ENCODE results near the gene PPP1R3F. TPM values are rescaled to one million over a fixed set of nuclear protein-coding genes. Genes with fewer than 3 reads are reported as not detected.

Gene PPP1R3F
- total RNA-seq, 1 experiment from 2014 or later = 7.3 TPM

DNA sequence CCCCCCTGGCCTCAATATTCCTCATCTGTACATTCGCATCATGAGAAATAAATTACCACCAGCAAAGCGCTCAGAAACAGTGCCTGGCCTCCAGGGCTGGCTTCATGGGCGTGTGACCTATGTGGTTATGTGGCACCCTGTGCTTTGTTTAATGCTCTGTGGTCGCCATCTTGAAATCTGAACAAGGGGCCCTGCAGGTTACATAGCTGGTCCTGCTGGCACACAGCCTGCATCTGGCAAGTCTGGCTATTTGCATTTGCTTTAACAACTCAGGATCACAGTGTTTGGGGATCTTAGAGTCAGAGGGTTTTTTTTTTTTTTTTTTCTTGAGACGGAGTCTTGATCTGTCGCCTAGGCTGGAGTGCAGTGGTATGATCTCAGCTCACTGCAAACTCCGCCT lies 15.0 kb upstream of the PPP1R3F start:
- Mint-ChIP-seq H3K27me3 (ENCODE audit: low read depth) (peaks cover 6% of the 10 kb centered on the region), H3K27ac (no peak overlapping the region), H3K4me1 (peaks cover 8 to 9% of the 10 kb centered on the region in 2 experiments), H3K36me3 (ENCODE audit: insufficient read depth in 1 of 3, low read depth in 3 of 3) (peaks cover 7 to 22% (median 14%) of the 10 kb centered on the region in 3 experiments), H3K4me3 (no peak overlapping the region), H3K9me3 (peaks cover 72 to 74% of the 10 kb centered on the region in 2 experiments)
- no peaks in the 10 kb centered on the region for H3K79me1 ChIP-seq (ENCODE audit: insufficient read depth, low read depth, low read length, poor library complexity, severe bottlenecking)
- no peak overlapping the region for H3K18ac ChIP-seq (ENCODE audit: insufficient read length, low read depth, low read length)
- no peak overlapping the region for H2BK120ac ChIP-seq (ENCODE audit: low read depth, low read length, poor library complexity, severe bottlenecking)
- H3K23ac ChIP-seq (ENCODE audit: insufficient read length, low read depth, low read length) = no peak overlapping the region
- no peak overlapping the region for H3K9ac ChIP-seq (ENCODE audit: extremely low read depth, insufficient read length, low read length)
- TF ChIP-seq, protein P1, sequence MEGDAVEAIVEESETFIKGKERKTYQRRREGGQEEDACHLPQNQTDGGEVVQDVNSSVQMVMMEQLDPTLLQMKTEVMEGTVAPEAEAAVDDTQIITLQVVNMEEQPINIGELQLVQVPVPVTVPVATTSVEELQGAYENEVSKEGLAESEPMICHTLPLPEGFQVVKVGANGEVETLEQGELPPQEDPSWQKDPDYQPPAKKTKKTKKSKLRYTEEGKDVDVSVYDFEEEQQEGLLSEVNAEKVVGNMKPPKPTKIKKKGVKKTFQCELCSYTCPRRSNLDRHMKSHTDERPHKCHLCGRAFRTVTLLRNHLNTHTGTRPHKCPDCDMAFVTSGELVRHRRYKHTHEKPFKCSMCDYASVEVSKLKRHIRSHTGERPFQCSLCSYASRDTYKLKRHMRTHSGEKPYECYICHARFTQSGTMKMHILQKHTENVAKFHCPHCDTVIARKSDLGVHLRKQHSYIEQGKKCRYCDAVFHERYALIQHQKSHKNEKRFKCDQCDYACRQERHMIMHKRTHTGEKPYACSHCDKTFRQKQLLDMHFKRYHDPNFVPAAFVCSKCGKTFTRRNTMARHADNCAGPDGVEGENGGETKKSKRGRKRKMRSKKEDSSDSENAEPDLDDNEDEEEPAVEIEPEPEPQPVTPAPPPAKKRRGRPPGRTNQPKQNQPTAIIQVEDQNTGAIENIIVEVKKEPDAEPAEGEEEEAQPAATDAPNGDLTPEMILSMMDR (conservative IDR thresholded peaks at IDR 0.05) = no peak
- H4K5ac ChIP-seq (ENCODE audit: insufficient read length, low read depth, low read length) = no peak overlapping the region
- no peaks in the 10 kb centered on the region for H3K23me2 ChIP-seq (ENCODE audit: insufficient read length, low read depth, low read length, poor library complexity, severe bottlenecking)
- no peak overlapping the region for H3K56ac ChIP-seq (ENCODE audit: insufficient read length, low read depth, low read length)
- H3T11ph ChIP-seq (ENCODE audit: low read length) = no peak overlapping the region
- no peak overlapping the region for H3K4ac ChIP-seq (ENCODE audit: low read depth, low read length)
- H3K27ac ChIP-seq (ENCODE audit: insufficient read length, low read depth, low read length) = no peak overlapping the region
- DNase-seq = no peak
- no peaks in the 10 kb centered on the region for H4K20me1 ChIP-seq (ENCODE audit: control insufficient read depth, insufficient read depth, insufficient read length)
- no peak overlapping the region for H2BK12ac ChIP-seq (ENCODE audit: insufficient read length, low read depth, low read length)
- H3K9me3 ChIP-seq (ENCODE audit: control insufficient read depth, low read depth, low read length) = peaks cover 25% of the 10 kb centered on the region
- H2BK20ac ChIP-seq (ENCODE audit: low read depth, low read length, poor library complexity, severe bottlenecking) = no peak overlapping the region
- H2BK15ac ChIP-seq (ENCODE audit: low read depth, low read length) = no peak overlapping the region
- no peak overlapping the region for H4K8ac ChIP-seq (replicated peaks; ENCODE audit: insufficient read length, low read depth, low read length)
- H3K4me2 ChIP-seq (ENCODE audit: insufficient read depth, insufficient read length, low read length) = no peak overlapping the region
- no peaks in the 10 kb centered on the region for H3K27me3 ChIP-seq (ENCODE audit: insufficient read depth, low read length)
- no CpG with 5 or more reads among the region's 7 CpGs for WGBS (ENCODE audit: extremely low coverage, insufficient read length, low lambda C conversion rate)
- no peak overlapping the region for H2AK5ac ChIP-seq (ENCODE audit: insufficient read length, low read length)
- no peaks in the 10 kb centered on the region for H3K4me1 ChIP-seq (ENCODE audit: insufficient read depth, low read length)
- H4K91ac ChIP-seq (ENCODE audit: insufficient read length, low read depth, low read length) = no peak overlapping the region
- H3K14ac ChIP-seq (ENCODE audit: insufficient read depth, low read length) = no peak overlapping the region
- no peak overlapping the region for H2AFZ ChIP-seq (ENCODE audit: low read length)
- no peaks in the 10 kb centered on the region for H3K79me2 ChIP-seq (ENCODE audit: insufficient read depth, low read length)
- H2BK5ac ChIP-seq (ENCODE audit: insufficient read length, low read length) = no peak overlapping the region

Data from H9 (cell line).